T-helper 9 cell (primary cell): ENCODE measurements around the gene RALGAPA2.
"Not testable (repeated sequence)": the region's sequence is repeated elsewhere in the genome, so short reads cannot be mapped to it uniquely, and the experiment has no call there.

Experiments used
- DNase-seq: peaks from one replicate; pipeline ENCODE4 v3.0.0-alpha.2; 2020

The RALGAPA2 gene

DNA sequence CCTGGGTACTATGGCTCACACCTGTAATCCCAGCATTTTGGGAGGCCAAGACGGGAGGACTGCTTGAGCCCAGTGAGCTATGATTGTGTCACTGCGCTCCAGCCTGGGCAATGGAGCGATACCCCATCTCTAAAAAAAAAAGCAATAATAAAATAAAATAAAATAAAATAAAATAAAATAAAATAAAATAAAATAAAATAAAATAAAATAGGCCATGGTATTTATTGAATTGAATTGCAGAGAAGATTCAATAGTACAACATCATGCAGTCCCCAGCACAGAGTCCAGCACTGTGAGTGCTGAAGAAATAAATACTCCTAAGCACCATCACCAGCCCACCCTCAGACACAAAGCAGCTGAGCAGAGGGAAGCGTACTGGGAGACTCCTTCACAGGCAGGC is 144.7 kb downstream of the RALGAPA2 start:
- no peak for DNase-seq

DNA sequence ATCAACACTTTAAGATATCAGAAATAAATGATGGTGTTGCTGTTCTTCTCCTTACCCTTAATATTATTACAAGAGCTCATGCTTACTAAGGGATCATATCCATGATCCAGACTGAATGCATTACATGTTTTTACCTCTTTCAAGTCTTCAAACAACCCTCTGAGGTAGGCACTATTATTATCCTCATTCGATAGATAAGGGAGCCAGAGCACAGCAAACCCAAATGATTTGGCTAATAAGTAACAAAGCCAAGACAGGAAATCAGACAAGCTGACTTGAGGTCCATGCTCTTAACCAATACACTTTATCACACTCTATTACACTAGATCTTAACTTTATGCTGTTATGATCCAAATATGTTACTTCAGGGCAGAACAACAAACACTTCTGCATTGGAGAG is 145.9 kb downstream of the RALGAPA2 start:
- DNase-seq = no peak

DNA sequence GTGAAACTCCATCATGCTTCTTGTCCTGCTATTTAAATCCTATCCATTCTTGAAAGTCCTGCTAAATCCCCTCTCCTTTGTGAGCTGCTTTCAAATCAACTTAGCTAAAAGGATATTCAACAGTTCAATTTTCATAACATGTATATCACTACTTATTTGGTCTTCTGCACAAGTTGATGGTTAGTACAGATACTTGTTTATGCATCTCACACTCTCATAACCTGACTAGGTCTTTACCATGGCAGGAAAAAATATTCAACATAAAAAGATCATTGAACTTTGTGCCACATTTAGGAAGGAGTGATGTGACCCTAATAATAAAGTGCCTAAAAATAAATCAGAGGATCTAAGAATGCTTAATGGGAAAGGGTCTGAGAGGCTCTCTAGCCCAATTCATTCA is 148.2 kb downstream of the RALGAPA2 start:
- DNase-seq = no peak

DNA sequence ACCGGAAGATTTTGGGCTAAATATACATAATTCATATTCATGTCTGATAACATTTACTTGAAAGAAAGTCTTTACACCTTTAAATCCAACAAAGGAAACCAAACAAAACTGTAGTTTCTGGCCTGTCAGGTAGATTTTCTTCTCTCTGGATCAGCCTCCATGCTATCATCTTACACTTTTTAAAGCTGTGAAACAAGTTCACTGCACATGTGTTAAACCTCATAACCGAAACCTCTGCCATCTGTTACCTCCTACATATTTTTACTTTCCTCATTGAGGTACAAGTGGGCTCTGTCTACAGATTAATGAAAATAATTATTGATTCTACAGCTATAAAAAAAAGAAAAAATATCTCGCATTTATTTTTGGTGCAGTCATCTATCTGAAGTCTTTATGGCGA is 149.9 kb downstream of the RALGAPA2 start:
- no peak for DNase-seq

DNA sequence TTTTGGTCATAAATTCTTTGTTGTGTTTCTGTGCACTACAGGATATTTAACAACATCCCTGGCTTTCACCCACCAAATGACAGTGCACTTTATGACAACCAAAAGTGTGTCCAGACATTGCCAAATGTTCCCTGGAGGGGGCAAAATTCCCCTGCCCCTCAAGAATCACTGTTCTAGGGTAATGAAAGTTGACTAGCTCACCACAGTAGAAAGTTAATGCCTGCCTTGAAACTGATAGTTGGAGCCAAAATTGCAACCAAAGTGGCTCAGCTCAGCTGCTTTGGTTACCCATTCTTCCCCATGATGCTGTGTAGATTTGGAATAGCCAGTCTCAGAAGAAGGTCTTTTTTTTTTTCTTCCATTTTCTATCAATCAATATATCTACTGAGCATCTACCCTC is 150.6 kb downstream of the RALGAPA2 start:
- no peak for DNase-seq

DNA sequence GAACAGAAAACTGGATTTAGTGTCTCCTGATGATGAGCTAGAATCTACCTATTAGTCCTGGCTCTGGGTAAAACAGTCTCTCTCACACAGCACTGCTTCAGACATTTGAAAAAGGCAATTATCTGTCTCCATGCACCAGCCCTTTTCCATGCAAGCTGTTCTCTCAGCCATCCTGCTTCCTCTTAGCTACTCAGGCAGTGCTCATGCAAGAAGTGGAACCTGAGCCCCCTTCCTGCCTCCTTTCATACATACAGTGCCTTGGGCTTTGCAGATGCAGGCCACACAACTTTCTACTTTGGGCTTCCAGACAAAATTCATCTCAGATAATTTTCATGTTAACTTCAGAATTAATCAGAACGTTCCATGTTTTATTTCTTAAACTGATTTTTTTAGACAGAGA is 151.3 kb downstream of the RALGAPA2 start:
- DNase-seq = no peak

DNA sequence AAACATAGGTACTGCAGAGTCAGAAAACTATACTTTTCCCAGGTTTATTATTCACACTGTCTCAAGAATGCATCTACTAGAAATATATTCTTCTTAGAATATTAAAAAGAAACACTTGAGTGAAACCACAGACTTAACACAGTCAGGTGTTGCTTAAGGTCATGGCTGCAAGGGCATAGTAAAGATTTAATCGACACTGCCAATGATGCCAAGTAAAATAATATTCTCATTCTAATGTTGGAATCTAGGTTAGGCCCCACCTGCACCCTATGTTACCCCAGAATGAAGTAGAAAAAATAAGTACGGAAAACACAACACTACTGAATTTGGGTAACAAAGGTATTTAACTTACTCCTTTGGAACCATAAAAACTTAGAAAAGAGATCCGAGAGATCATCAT is 155.0 kb downstream of the RALGAPA2 start:
- DNase-seq = no peak

DNA sequence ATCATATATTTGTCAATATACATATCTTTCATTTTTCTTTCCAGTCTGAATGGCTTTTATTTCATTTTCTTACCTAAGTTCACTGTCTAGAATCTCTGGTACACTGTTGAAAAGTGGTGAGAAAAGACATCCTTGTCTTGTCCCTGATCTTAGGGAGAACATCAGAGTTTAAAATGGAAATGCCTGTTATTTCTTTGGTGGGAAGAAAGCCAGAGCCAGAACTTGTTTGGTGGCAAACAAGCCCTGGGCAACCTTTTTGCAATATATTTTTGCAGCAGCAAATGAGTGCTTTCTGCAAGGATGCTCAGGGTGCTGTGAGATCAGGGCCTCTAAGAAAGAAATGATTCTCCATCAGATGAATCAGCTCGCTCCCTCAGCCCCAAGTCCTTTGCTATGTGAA is 156.6 kb downstream of the RALGAPA2 start:
- no peak for DNase-seq

DNA sequence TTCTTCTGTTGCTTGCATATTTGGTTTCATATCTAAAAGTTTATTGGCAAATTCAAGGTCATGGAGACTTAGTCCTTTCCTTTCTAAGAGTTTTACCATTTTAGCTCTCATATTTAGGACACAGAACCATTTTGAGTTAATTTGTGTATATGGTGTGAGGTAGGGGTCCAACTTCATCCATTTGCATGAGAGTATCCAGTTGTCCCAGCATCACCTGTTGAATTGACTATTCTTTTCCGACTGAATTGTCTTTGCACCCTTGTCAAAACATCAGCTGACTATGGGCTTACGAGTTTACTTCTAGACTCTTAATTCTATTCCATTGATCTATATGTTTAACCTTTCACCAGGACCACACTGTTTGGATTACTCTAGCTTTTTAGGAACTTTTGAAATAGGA is 157.5 kb downstream of the RALGAPA2 start:
- no peak for DNase-seq

DNA sequence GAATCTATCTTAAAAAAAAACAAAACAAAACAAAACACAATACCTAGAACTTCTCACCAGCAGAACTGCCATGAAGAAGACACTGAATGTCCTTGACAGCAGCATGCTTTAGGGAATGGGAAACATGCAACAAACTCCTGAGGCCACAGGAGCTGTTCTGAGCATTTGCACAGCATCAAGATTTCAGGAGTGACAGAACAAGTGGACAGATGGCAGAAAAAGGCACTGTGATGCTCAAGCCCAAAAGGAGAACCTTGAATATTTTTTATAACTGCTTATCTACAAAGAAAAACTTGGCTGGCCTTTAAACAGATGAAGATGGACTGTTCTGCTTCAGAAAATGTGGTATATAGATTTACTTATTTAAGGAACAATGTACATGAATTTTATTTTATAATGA is 158.9 kb downstream of the RALGAPA2 start:
- no peak for DNase-seq

DNA sequence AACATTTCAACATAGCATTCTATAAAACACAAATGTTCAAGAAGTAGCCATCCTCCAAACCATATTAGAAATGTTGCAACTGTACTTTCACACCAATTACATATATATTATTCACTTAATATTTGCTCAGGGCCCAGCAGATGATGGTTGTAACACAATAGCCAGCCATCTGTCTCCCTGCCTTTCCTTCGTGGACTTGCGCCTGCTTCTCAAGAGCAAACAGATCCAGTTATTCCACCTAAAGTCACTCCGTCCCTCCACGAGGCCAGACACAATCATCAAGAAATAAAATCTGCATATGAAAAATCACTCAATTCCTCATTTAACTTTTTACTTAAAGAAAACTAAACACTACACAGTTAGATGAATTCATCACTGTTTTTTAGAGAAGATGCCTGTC is 160.4 kb downstream of the RALGAPA2 start:
- no peak for DNase-seq

DNA sequence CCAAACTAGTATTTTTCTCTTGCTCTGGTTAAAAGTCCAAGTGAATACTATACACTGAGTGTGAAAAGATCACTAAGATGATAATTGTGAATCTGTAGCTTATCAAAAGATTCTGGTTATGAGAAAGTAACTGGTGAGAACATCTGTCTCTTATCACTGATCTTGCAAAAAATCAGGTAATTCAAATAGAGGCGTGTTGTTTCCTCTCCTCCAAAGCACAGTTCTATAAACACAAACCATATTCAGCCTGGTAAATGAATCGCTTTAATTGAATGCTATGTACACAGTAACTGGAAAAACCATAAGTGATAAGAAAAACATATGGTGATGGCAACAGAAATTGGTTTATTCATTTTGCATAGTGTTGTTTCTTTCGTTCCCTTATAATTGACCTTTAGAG is 161.0 kb downstream of the RALGAPA2 start:
- DNase-seq = no peak

DNA sequence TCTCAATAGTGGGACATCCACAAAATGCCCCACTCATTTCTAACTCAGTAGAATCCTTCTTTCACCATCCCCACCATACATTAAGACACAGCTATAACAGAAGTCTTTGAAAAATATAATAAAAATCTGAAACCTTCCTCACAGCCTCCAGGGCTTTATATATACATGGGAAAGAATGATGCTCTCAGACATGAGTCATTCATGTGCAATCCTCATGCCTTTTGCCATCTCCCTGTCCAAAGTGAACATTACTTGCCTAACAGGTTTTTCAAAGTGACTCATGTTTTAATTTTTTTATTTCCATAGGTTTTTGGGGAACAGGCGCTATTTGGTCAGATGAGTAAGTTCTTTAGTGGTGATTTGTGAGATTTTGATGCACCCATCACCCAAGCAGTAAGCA is 162.7 kb downstream of the RALGAPA2 start:
- DNase-seq = no peak

DNA sequence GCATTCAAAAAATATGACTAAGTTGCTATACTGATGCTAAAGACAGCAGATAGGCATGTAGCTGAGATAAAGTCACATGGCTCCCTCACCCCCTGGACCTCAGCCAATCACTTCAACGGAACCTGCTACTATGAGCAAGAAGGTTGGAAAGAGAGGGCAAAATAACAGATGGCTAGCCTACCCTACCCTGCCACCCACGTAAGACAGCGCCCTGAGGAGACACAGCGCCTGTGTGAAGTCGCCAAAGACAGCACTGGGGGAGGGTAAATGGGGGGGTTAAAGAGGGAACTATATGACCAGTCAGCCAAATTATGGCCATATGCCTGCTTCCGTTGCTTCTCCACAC is 163.2 kb downstream of the RALGAPA2 start:
- DNase-seq = no peak

DNA sequence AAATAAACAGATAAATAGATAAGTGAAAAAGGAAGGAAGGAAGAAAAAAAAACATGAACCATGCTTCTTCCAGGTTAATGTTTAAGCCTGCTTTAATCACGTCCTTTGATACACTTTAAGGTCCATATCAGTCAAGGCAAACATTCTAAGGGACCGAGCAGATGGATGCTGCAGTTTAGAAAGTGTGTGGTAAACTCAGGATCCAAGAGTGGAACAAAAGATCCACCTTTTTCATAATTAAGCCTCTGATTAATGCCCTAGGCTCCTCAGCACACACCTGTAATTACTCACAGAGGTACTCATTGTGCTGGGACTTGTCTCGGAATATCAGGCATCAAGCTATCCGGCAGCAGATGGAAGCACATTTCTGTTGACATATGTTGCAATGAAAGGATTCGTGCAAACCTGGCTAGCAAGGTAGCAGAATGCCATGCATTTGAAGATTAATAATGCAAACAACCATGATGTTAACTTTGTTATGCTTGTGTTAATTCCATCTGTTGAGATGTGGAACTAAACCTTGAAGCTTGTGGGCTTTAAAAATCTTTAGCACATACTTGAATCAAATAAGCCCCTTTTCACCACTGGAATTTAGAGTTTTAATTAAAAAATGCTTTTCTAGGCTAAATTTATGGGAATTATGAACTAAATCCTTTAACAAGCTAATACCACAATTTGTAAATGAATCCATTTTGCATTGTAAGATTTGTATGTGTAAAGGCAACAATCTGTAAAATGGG is 163.7 kb downstream of the RALGAPA2 start:
- no peak for DNase-seq

DNA sequence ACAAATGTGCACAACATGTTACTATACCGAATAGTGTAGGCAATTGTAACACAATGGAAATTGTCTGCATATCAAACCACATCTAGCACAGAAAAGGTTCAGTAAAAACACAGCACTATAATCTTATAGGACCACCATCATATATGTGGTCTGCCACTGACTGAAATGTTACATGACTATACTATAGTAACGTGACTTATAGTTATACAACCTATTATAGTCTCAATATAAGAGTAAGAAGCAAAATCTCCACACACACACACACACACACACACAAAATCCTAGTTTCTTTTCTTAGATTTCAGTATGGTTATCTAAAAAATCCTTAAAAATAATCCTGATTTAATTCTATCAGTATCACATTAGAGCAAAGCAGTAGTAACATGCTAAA is 164.6 kb downstream of the RALGAPA2 start:
- no peak for DNase-seq

DNA sequence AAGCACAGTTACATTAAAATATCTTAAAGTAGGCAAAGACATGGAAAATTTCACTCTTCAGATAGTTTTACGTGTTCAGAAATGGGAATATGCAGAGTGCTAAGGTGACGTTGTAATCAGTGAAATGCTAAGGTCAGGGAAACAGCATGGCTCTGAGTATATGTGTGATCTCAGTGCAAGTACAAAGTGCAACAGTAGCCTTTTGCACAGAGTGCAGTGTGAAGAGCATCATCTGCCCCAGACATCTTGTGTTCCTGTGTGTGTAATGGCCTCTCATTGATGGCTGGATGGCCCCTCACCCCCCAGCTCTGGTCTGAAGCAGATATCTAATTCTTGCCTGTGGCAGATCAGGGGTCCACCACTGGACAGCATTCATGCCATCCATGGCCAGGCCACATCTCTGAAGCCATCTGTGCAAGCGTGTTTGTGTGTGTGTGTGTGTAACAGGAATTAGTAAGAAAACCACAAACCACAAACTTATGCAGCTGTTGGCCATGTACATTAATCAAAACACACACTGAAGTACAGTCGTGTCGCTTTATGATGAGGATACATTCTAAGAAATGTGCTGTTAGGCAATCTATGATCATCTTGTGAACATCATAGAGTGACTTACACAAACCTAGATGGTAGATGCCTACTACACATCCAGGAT is 165.1 kb downstream of the RALGAPA2 start:
- no peak for DNase-seq

DNA sequence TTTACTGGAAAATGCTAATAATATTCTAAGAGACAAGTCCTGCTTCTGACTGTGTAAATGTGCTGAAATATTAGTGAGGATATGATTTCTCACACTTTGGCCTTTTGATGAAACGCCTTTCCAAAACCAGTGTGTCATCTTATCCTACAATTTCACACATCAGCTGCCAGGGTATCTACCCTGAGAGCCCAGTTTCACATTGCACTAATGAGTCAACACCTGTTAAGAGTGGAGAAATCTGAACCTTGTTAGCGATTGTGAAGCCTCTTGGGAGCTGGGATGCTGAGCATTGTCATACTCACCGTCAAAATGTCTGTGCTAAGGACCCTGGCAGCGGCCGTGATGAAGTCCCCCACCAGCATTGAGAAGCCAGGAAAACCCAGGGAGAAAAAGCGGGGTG is 166.0 kb downstream of the RALGAPA2 start:
- no peak for DNase-seq

DNA sequence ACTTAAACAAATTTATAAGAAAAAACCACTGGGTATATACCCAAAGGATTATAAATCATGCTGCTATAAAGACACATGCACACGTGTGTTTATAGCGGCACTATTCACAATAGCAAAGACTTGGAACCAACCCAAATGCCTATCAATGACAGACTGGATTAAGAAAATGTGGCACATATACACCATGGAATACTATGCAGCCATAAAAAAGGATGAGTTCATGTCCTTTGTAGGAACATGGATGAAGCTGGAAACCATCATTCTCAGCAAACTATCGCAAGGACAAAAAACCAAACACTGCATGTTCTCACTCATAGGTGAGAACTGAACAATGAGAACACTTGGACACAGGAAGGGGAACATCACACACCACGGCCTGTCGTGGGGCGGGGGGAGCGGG is 169.1 kb downstream of the RALGAPA2 start:
- DNase-seq = not testable (repeated sequence)

DNA sequence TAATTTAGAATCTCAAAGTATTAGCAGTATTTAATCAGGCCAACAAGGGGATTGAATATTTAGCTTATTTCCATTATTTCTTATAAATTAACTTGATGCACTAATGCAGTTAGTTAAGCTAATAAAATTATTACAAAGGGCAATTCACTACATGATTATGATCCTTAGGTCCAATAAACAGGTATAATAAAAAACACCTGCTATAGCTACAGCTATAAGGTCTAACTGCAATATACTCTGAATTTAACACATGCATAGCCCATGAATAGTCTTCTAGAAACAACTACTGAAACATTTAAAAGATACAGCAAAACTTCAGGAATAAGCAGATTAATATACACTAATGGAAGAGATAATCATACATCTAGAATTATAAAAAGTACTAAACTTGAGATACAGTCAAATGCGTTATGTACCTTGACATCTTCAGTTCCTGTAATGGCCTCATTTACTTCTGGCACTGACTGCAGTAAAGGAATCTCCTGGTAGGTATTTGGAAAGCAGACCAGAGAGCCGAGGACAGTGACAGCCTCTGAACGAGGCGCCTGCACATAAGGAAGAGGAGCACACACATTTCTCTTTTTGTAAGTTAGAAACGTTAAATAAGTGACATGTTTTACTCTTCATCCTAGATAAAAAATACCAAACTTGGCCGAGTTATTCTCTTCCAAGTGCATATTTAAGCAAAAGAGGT is 176.1 kb downstream of the RALGAPA2 start:
- DNase-seq = no peak

DNA sequence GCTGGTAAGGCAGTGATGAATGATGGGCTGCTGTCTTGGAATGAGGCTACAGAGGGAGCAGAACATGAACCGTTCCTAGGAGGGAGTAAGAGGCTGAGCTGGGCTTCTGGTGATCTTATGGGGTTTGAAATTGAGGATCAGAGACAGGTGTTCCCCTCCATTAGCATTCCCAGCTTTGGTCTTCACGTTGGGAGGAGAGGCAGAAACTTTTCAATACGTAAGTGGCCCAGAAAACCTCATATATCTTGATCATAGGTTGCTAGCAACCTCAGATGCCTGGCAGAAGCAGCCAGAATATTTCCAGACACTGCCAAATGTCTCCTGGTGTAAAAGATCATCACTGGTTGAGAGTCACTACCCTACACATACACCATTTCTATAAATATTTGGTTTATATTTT is 177.4 kb downstream of the RALGAPA2 start:
- DNase-seq = no peak

DNA sequence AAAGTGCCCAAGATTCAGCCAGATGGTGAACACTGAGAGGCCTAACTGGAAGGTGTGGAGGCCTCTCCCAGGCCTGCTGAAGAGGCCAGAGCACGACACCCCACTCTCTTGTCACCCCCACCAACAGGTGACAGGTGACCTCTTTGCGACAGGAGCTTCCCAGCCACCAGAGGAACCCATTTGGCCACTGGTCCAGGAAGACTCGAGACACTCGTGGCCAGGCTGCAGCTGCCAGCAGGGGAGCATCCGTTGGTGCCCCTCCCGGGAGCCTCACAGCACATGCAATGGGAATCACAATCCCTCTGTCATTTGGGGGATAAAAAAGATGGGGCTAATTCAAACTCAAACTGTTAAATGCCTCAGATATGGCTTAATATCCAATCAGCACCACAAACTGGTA is 181.2 kb downstream of the RALGAPA2 start:
- no peak for DNase-seq

DNA sequence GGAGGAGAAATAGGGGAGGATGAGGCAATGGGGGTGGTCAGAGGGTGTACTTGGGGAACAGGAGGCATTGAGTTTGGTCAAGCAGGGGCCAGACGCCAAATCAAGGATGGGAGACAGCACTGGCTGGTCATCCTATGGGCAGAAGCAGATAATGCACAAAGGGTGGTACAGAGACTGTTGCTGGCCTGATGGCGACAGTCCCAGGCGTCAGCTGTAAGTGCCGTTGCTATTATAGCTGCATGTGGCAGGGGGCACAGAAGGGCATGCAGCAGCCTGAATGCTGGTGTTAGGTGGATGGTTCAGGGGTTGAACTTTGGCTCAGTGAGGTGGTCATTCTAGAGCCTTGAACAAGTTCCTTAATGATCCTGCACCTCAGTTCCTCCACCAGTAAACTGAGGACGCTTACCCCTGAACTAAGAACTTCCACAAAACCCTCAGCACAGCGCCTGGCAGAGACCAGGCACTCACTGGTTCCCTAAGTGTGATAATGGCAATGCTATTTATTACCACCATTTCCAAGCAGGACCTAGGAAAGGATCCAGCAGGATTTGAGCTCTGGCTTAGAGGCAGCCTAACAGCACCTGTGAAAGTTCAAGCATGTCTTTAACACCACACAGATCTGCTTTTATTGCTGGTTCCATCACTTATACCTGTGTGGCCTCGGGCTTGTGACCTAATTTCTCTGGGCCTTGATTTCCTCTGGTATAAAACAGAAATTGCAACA is 181.9 kb downstream of the RALGAPA2 start:
- DNase-seq = no peak

DNA sequence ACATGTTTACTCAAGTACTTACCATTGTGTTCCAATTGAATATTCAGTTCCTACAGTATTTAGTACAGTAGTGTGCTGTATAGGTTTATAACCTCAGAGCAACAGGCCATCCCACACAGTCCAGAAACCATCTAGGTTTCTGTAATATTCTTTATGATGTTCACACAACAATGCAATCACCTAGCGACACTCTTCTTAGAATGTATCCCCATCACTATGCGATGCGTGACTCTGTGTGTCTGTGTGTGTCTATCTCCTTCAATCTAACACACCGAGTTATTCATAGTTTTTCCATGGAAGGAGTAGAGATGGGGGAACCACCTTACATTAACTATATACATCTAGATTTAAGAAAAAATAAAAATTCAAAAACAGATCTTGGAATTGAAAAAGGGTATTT is 182.8 kb downstream of the RALGAPA2 start:
- DNase-seq = no peak
